Measurements from ENCODE around the gene REEP1.

The REEP1 gene

DNA sequence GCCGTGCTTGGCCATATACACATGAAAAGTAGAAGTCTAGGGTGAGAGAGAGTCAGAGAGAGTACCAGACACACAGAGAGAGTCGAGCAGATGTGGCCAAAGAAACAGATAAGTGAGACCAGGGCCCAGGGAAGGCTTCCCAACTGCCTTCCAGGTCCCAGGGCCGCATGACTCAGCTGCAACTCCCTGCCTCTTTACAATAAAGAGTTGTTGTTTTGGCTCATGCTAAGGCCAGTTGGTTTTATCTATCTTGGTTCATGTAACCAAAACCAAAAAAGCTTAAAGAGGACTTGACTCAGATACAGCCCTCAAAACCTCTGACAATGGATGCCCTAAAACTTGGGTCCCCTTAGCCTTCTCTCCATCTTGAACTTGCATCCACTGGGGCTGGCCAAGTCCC, 36.9 kb downstream of the REEP1 start:
- H3K4me3 ChIP-seq (ENCODE audit: severe bottlenecking): no peak overlapping the region
- TF ChIP-seq, protein P1, sequence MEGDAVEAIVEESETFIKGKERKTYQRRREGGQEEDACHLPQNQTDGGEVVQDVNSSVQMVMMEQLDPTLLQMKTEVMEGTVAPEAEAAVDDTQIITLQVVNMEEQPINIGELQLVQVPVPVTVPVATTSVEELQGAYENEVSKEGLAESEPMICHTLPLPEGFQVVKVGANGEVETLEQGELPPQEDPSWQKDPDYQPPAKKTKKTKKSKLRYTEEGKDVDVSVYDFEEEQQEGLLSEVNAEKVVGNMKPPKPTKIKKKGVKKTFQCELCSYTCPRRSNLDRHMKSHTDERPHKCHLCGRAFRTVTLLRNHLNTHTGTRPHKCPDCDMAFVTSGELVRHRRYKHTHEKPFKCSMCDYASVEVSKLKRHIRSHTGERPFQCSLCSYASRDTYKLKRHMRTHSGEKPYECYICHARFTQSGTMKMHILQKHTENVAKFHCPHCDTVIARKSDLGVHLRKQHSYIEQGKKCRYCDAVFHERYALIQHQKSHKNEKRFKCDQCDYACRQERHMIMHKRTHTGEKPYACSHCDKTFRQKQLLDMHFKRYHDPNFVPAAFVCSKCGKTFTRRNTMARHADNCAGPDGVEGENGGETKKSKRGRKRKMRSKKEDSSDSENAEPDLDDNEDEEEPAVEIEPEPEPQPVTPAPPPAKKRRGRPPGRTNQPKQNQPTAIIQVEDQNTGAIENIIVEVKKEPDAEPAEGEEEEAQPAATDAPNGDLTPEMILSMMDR (IDR thresholded peaks at IDR 0.05; ENCODE audit: poor library complexity, severe bottlenecking): no peak
- no peak for ATAC-seq (ENCODE audit: low read depth)
- H3K27ac ChIP-seq (ENCODE audit: poor library complexity, severe bottlenecking): no peak overlapping the region
- H3K9me3 ChIP-seq (ENCODE audit: severe bottlenecking): no peaks in the 10 kb centered on the region
- peaks cover 8% of the 10 kb centered on the region for H3K27me3 ChIP-seq (ENCODE audit: insufficient read depth, poor library complexity, severe bottlenecking)
- no peak for DNase-seq (ENCODE audit: low spot score)
- no peaks in the 10 kb centered on the region for H3K4me1 ChIP-seq (ENCODE audit: insufficient read depth, poor library complexity, severe bottlenecking)
- no peaks in the 10 kb centered on the region for H3K36me3 ChIP-seq (ENCODE audit: low read depth)

DNA sequence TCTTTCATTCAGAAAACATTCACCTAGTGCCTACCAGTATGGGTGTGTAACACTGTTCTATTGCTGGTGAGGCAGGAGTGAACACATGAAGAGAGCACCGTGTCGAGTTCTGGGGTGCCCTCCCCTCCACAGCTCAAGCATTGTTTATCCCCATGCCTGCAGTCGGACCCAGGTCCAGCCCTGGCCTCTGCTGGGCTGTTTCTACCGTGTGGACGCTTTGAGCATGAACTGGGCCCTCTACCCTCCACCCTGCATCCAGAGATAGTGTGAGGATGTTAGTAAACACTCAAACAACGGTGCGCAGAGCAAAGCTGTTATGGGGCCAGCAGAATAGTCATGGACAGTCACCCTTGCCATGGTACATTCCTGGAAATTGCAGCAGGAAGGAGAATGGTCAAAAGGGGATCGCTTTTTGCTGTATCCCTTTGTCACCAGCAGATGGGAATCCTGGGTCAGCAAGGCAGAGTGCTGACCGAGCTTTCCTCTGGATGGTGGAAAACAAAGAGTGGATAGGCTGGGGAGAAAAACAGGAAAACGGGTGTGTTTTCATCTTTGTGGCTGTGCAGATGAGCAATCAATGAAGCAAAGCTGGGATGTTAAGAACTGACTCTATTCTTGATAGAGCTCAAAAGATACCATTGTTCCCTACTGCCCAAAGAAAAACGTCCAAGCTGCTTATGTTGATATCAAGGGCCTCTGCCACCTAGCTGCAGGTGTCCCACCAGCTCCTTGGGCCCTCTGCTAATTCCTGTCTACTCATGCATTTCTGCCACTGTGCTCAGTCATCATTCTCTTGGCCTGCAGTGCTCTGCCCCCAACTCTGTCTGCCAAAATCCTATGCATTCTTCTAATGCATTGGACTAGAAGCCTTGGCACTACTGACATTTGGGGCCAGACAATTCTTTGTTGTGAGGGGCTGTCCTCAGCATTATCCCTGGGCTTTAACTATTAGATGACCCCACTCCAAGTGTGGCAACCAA, 38.7 kb downstream of the REEP1 start:
- no peak for DNase-seq (ENCODE audit: low spot score)
- TF ChIP-seq, protein P1 (IDR thresholded peaks at IDR 0.05; ENCODE audit: poor library complexity, severe bottlenecking): no peak
- H3K27me3 ChIP-seq (ENCODE audit: insufficient read depth, poor library complexity, severe bottlenecking): peaks cover 8% of the 10 kb centered on the region

DNA sequence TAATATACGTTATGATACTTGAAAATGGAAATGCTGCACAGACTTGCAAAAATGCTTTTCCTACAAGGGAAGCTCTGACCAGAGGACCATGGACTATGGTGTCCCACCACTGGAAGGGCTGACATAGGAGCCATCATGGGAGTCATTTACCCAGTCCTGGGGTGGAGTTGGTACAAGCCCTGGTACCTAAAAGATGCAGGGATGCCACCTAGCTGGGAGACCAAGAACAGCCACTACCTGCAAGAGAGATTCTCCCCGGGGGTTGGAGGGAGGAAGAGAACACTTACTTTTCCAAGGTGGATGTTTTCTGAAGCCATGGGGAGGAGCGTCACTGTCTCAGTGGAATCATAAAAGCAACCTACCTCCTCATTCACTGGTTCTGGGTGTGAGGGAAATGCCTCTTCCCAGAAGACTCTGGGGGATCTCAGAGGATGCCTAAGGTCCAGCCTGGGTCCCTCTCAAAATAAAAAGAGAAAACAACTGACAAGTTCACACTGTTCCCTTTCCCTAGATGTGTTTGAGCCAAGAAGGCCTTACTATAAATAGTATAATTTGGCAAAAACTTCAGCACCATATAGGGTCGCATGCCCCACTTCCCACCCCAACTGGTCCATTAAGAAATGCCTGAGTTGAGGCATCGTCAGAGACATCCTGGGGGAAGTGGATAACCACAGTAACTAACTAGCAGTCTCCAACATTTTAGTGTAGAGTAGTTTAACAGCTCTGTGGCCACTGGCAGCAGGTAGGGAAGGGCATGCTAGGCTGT, 39.9 kb downstream of the REEP1 start:
- DNase-seq (ENCODE audit: low spot score): no peak
- H3K27me3 ChIP-seq (ENCODE audit: insufficient read depth, poor library complexity, severe bottlenecking): peaks cover 8% of the 10 kb centered on the region
- no peaks in the 10 kb centered on the region for H3K9me3 ChIP-seq (ENCODE audit: severe bottlenecking)
- H3K4me1 ChIP-seq (ENCODE audit: insufficient read depth, poor library complexity, severe bottlenecking): no peaks in the 10 kb centered on the region
- TF ChIP-seq, protein P1 (IDR thresholded peaks at IDR 0.05; ENCODE audit: poor library complexity, severe bottlenecking): no peak
- no peak overlapping the region for H3K27ac ChIP-seq (ENCODE audit: poor library complexity, severe bottlenecking)
- H3K4me3 ChIP-seq (ENCODE audit: severe bottlenecking): no peak overlapping the region
- ATAC-seq (ENCODE audit: low read depth): no peak
- H3K36me3 ChIP-seq (ENCODE audit: low read depth): no peaks in the 10 kb centered on the region

More for the DNA sequence above, 38.7 kb downstream of the REEP1 start:
- Histone ChIP-seq H3K4me1 (ENCODE audit: insufficient read depth, poor library complexity, severe bottlenecking) (no peaks in the 10 kb centered on the region), H3K9me3 (ENCODE audit: severe bottlenecking) (no peaks in the 10 kb centered on the region), H3K36me3 (ENCODE audit: low read depth) (no peaks in the 10 kb centered on the region), H3K27ac (ENCODE audit: poor library complexity, severe bottlenecking) (no peak overlapping the region), H3K4me3 (ENCODE audit: severe bottlenecking) (no peak overlapping the region)
- no peak for ATAC-seq (ENCODE audit: low read depth)

DNA sequence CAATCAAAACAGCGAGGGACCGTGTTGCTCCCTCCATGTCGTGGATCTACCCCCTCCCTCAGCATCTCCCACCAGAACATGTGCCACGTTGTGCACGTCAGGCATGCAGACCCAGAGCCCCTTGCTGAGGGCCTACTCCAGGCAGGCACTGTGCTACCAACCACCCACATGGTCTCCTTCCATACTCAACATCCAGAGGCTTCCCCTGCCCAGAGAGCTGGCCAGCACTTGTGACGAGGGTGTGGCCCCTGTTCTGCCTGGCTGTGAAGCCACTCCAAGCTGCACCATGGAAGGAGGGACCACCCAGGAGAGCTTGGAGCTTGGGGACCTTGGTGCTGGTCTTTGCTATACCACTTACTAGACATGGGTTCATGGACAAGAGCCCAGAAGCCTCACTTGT, 40.5 kb downstream of the REEP1 start:
- TF ChIP-seq, protein P1 (IDR thresholded peaks at IDR 0.05; ENCODE audit: poor library complexity, severe bottlenecking): no peak

More for the DNA sequence above, 40.5 kb downstream of the REEP1 start:
- Histone ChIP-seq H3K4me1 (ENCODE audit: insufficient read depth, poor library complexity, severe bottlenecking) (no peaks in the 10 kb centered on the region), H3K27ac (ENCODE audit: poor library complexity, severe bottlenecking) (no peak overlapping the region), H3K36me3 (ENCODE audit: low read depth) (no peaks in the 10 kb centered on the region), H3K27me3 (ENCODE audit: insufficient read depth, poor library complexity, severe bottlenecking) (peaks cover 8% of the 10 kb centered on the region), H3K9me3 (ENCODE audit: severe bottlenecking) (no peaks in the 10 kb centered on the region), H3K4me3 (ENCODE audit: severe bottlenecking) (no peak overlapping the region)
- ATAC-seq (ENCODE audit: low read depth) (no peak), DNase-seq (ENCODE audit: low spot score) (no peak)

Data from RWPE2 (cell line).